ENCODE data around the gene MICAL2. TPM values are rescaled to one million over a fixed set of nuclear protein-coding genes. Genes with fewer than 3 reads are reported as not detected.
A peak's percentile ranks its signal among the peaks of the same experiment; 100 is the strongest.

The MICAL2 gene
- total RNA-seq, 3 donors from 2014 or later = 263 to 384 (median 312) TPM

GRCh38 chr11:12155696-12156095 is 45.3 kb downstream of the MICAL2 start:
- no peak for DNase-seq
- Histone ChIP-seq H3K4me1 (ENCODE audit: low read depth) (peaks cover 36% of the 10 kb centered on the region), H3K36me3 (ENCODE audit: low read depth) (no peaks in the 10 kb centered on the region), H3K4me3 (no peak overlapping the region), H3K9me3 (no peaks in the 10 kb centered on the region)
- TF ChIP-seq CTCF (IDR thresholded peaks at IDR 0.05) = no peak
- intact Hi-C loops (cut with DNase I, micrococcal nuclease) = no loop called here
- no peak for ATAC-seq

GRCh38 chr11:12156301-12157140 is 46.1 kb downstream of the MICAL2 start:
- ATAC-seq = no peak
- no peak for DNase-seq
- Histone ChIP-seq H3K4me3 (no peak overlapping the region), H3K36me3 (ENCODE audit: low read depth) (no peaks in the 10 kb centered on the region), H3K9me3 (no peaks in the 10 kb centered on the region), H3K4me1 (ENCODE audit: low read depth) (peaks cover 44% of the 10 kb centered on the region)
- intact Hi-C loops (cut with DNase I, micrococcal nuclease) = no loop called here
- no peak for TF ChIP-seq CTCF (IDR thresholded peaks at IDR 0.05)

- H3K4me3 ChIP-seq = no peak overlapping the region
- no peak for TF ChIP-seq CTCF (IDR thresholded peaks at IDR 0.05)
- no peak for DNase-seq
- no peak for ATAC-seq
- H3K4me1 ChIP-seq (ENCODE audit: low read depth) = peaks cover 45% of the 10 kb centered on the region
- no peaks in the 10 kb centered on the region for H3K36me3 ChIP-seq (ENCODE audit: low read depth)
- intact Hi-C loops (cut with DNase I, micrococcal nuclease) = no loop called here
- H3K9me3 ChIP-seq = no peaks in the 10 kb centered on the region
These were observed 46.9 kb downstream of the MICAL2 start for GRCh38 chr11:12157241-12157661.

- intact Hi-C loops (cut with DNase I, micrococcal nuclease) = no loop called here
- DNase-seq (no peak), ATAC-seq (peak; percentile 15)
- Histone ChIP-seq H3K9me3 (no peaks in the 10 kb centered on the region), H3K36me3 (ENCODE audit: low read depth) (no peaks in the 10 kb centered on the region), H3K4me1 (ENCODE audit: low read depth) (peaks cover 58% of the 10 kb centered on the region), H3K4me3 (no peak overlapping the region)
- no peak for TF ChIP-seq CTCF (IDR thresholded peaks at IDR 0.05)
These were observed 48.5 kb downstream of the MICAL2 start for GRCh38 chr11:12158909-12159308.

- TF ChIP-seq CTCF (IDR thresholded peaks at IDR 0.05) = no peak
- H3K4me1 ChIP-seq (ENCODE audit: low read depth) = peaks cover 63% of the 10 kb centered on the region
- H3K9me3 ChIP-seq = no peaks in the 10 kb centered on the region
- intact Hi-C loops (cut with DNase I, micrococcal nuclease) = no loop called here
- no peaks in the 10 kb centered on the region for H3K36me3 ChIP-seq (ENCODE audit: low read depth)
- H3K4me3 ChIP-seq = no peak overlapping the region
- DNase-seq = no peak
- ATAC-seq = peak; percentile 7
These were observed 49.1 kb downstream of the MICAL2 start for GRCh38 chr11:12159351-12160099.
